Measurements from ENCODE around the gene PTPN2. TPM values are rescaled to one million over a fixed set of nuclear protein-coding genes. Genes with fewer than 3 reads are reported as not detected.

Gene PTPN2
- polyA plus RNA-seq, 6 donors from 2014 or later = 84.6 to 112 (median 99.1) TPM

GRCh38 chr18:12750076-12750714 lies 133.8 kb downstream of the PTPN2 start:
- DNase-seq = peak; percentile 35
- no peaks in the 10 kb centered on the region for H3K9me3 Mint-ChIP-seq
- peaks cover 18 to 28% (median 20%) of the 10 kb centered on the region in 3 donors for H3K4me1 Mint-ChIP-seq
- no peaks in the 10 kb centered on the region for H3K36me3 Mint-ChIP-seq
- peak overlapping the region in 7 of 8 donors; percentile 60 to 80 (median 77) for H3K4me3 Mint-ChIP-seq
- peak overlapping the region in 4 of 6 donors; percentile 34 to 75 (median 44) for H3K27ac Mint-ChIP-seq
- peaks cover 15 to 24% (median 18%) of the 10 kb centered on the region in 3 donors for H3K27me3 Mint-ChIP-seq
- peak; percentile 78 to 83 for ATAC-seq (ENCODE audit: low read depth in 2 of 2)

- peak overlapping the region in 2 of 8 donors; percentile 71 to 81 for H3K4me3 Mint-ChIP-seq
- DNase-seq (no peak), ATAC-seq (ENCODE audit: low read depth in 2 of 2) (no peak)
- H3K9me3 Mint-ChIP-seq = no peaks in the 10 kb centered on the region
- peaks cover 15 to 24% (median 15%) of the 10 kb centered on the region in 3 donors for H3K27me3 Mint-ChIP-seq
- H3K36me3 Mint-ChIP-seq = no peaks in the 10 kb centered on the region
- peaks cover 18 to 28% (median 20%) of the 10 kb centered on the region in 3 donors for H3K4me1 Mint-ChIP-seq
- peak overlapping the region in 1 of 6 donors; percentile 66 for H3K27ac Mint-ChIP-seq
These were observed 134.9 kb downstream of the PTPN2 start for GRCh38 chr18:12749121-12749520.

GRCh38 chr18:12748671-12749070 lies 135.4 kb downstream of the PTPN2 start:
- no peak for ATAC-seq (ENCODE audit: low read depth in 2 of 2)
- no peaks in the 10 kb centered on the region for H3K36me3 Mint-ChIP-seq
- no peak for DNase-seq
- H3K4me1 Mint-ChIP-seq = peaks cover 18 to 28% (median 20%) of the 10 kb centered on the region in 3 donors
- H3K27ac Mint-ChIP-seq = no peak overlapping the region
- no peaks in the 10 kb centered on the region for H3K9me3 Mint-ChIP-seq
- H3K27me3 Mint-ChIP-seq = peaks cover 15 to 24% (median 15%) of the 10 kb centered on the region in 3 donors
- no peak overlapping the region for H3K4me3 Mint-ChIP-seq

GRCh38 chr18:12747530-12748315 lies 136.3 kb downstream of the PTPN2 start:
- no peak overlapping the region for H3K4me3 Mint-ChIP-seq
- H3K27me3 Mint-ChIP-seq = peaks cover 15 to 24% (median 15%) of the 10 kb centered on the region in 3 donors
- peak overlapping the region in 1 of 6 donors; percentile 62 for H3K27ac Mint-ChIP-seq
- peaks cover 18 to 28% (median 20%) of the 10 kb centered on the region in 3 donors for H3K4me1 Mint-ChIP-seq
- no peak for DNase-seq
- H3K36me3 Mint-ChIP-seq = no peaks in the 10 kb centered on the region
- no peak for ATAC-seq (ENCODE audit: low read depth in 2 of 2)
- no peaks in the 10 kb centered on the region for H3K9me3 Mint-ChIP-seq

GRCh38 chr18:12745095-12745795 lies 138.8 kb downstream of the PTPN2 start:
- Mint-ChIP-seq H3K9me3 (no peaks in the 10 kb centered on the region), H3K36me3 (no peaks in the 10 kb centered on the region), H3K4me1 (peaks cover 13 to 14% (median 13%) of the 10 kb centered on the region in 3 donors), H3K4me3 (no peak overlapping the region), H3K27ac (no peak overlapping the region), H3K27me3 (peaks cover 10 to 19% (median 13%) of the 10 kb centered on the region in 3 donors)
- no peak for DNase-seq
- ATAC-seq (ENCODE audit: low read depth in 2 of 2) = no peak

GRCh38 chr18:12744103-12744502 lies 139.9 kb downstream of the PTPN2 start:
- DNase-seq (peak; percentile 35), ATAC-seq (ENCODE audit: low read depth in 2 of 2) (peak; percentile 35 to 58)
- Mint-ChIP-seq H3K27ac (no peak overlapping the region), H3K4me1 (peaks cover 2% of the 10 kb centered on the region in 3 donors), H3K36me3 (no peaks in the 10 kb centered on the region), H3K9me3 (no peaks in the 10 kb centered on the region), H3K4me3 (no peak overlapping the region), H3K27me3 (peaks cover 2 to 8% (median 5%) of the 10 kb centered on the region in 3 donors)

- no peak overlapping the region for H3K4me3 Mint-ChIP-seq
- no peaks in the 10 kb centered on the region for H3K4me1 Mint-ChIP-seq
- H3K9me3 Mint-ChIP-seq = no peaks in the 10 kb centered on the region
- ATAC-seq (ENCODE audit: low read depth in 2 of 2) = no peak
- H3K27me3 Mint-ChIP-seq = peaks cover 0 to 5% (median 0%) of the 10 kb centered on the region in 3 donors
- no peak for DNase-seq
- no peak overlapping the region for H3K27ac Mint-ChIP-seq
- no peaks in the 10 kb centered on the region for H3K36me3 Mint-ChIP-seq
These were observed 141.6 kb downstream of the PTPN2 start for GRCh38 chr18:12742453-12742852.

Other genes starting within 250 kb of the PTPN2 start
- gene SPIRE1, start 226.1 kb downstream of the PTPN2 start, polyA plus RNA-seq (ENCODE audit: low read depth in 6 of 6) = not detected
- 1 to 10 TPM; 5.8 to 7.5 (median 6.8) TPM for gene CEP76, start 181.5 kb downstream of the PTPN2 start, polyA plus RNA-seq (ENCODE audit: low read depth in 6 of 6)
- gene PSMG2, start 181.2 kb downstream of the PTPN2 start, polyA plus RNA-seq (ENCODE audit: low read depth in 6 of 6) = 100 to 1,000 TPM in 3 of 6 donors, 10 to 100 TPM in 3; 62.4 to 124 (median 102) TPM
- gene SEH1L, start 63.8 kb upstream of the PTPN2 start, polyA plus RNA-seq (ENCODE audit: low read depth in 6 of 6) = 10 to 100 TPM; 24.6 to 50.5 (median 39.6) TPM
- gene CEP192, start 107.1 kb upstream of the PTPN2 start, polyA plus RNA-seq (ENCODE audit: low read depth in 6 of 6) = 10 to 100 TPM in 1 of 6 donors, 1 to 10 TPM in 4, not detected in 1; 6.2 to 10.0 (median 8.1) TPM